HL-60 (cell line): ENCODE results near the gene TBXAS1.

Experiments used
- DNase-seq, 2 experiments: peaks; one replicate each; pipeline ENCODE4 v3.0.0-alpha.2; 2010 to 2020; ENCODE audit warnings: low read depth in 1 of 2, low spot score in 1 of 2
- H3K27ac ChIP-seq: fragments of 250-450 bp; sonication (Bioruptor Pico); replicated peaks from 2 replicates; pipeline ENCODE4 v1.5.1; 2020; ENCODE audit warnings: mild to moderate bottlenecking, moderate library complexity
- H3K27me3 ChIP-seq: fragments of 250-450 bp; sonication (Bioruptor Pico); 2 replicates; pipeline ENCODE4 v1.5.1; 2021; ENCODE audit warnings: mild to moderate bottlenecking, moderate library complexity; ENCODE audit not compliant: insufficient read depth, poor library complexity, severe bottlenecking
- H3K4me3 ChIP-seq: replicated peaks from 2 replicates; pipeline ENCODE4 v1.5.1; 2011; ENCODE audit warnings: mild to moderate bottlenecking, control low read depth, low read length; ENCODE audit not compliant: insufficient read depth
- CTCF ChIP-seq: IDR thresholded peaks from one replicate; pipeline ENCODE4 v1.5.1; 2011; ENCODE audit warnings: low read length, control low read depth, inconsistent platforms; ENCODE audit not compliant: insufficient read depth
- GABPA ChIP-seq: IDR thresholded peaks from 2 replicates; pipeline ENCODE4 v1.6.1; 2012; ENCODE audit warnings: low read depth
- POLR2AphosphoS5 ChIP-seq: IDR thresholded peaks from 2 replicates; pipeline ENCODE4 v1.6.1; 2012; ENCODE audit warnings: low read depth
- SPI1 ChIP-seq: IDR thresholded peaks from 2 replicates; pipeline ENCODE4 v1.6.1; 2012; ENCODE audit warnings: low read depth, mild to moderate bottlenecking, borderline replicate concordance
- TF ChIP-seq, protein P1 (sequence below): IDR thresholded peaks from 2 replicates; pipeline ENCODE4 v1.6.1; 2012; ENCODE audit warnings: low read depth; ENCODE audit not compliant: insufficient replicate concordance

Gene TBXAS1

GRCh38 chr7:140062118-140062527 lies 233.1 kb downstream of the TBXAS1 start:
- H3K27me3 ChIP-seq = peaks cover 19% of the 10 kb centered on the region
- no peak for DNase-seq
- H3K27ac ChIP-seq = no peak overlapping the region
- TF ChIP-seq GABPA (no peak), POLR2AphosphoS5 (no peak), CTCF (no peak), SPI1 (no peak)
- TF ChIP-seq, protein P1, sequence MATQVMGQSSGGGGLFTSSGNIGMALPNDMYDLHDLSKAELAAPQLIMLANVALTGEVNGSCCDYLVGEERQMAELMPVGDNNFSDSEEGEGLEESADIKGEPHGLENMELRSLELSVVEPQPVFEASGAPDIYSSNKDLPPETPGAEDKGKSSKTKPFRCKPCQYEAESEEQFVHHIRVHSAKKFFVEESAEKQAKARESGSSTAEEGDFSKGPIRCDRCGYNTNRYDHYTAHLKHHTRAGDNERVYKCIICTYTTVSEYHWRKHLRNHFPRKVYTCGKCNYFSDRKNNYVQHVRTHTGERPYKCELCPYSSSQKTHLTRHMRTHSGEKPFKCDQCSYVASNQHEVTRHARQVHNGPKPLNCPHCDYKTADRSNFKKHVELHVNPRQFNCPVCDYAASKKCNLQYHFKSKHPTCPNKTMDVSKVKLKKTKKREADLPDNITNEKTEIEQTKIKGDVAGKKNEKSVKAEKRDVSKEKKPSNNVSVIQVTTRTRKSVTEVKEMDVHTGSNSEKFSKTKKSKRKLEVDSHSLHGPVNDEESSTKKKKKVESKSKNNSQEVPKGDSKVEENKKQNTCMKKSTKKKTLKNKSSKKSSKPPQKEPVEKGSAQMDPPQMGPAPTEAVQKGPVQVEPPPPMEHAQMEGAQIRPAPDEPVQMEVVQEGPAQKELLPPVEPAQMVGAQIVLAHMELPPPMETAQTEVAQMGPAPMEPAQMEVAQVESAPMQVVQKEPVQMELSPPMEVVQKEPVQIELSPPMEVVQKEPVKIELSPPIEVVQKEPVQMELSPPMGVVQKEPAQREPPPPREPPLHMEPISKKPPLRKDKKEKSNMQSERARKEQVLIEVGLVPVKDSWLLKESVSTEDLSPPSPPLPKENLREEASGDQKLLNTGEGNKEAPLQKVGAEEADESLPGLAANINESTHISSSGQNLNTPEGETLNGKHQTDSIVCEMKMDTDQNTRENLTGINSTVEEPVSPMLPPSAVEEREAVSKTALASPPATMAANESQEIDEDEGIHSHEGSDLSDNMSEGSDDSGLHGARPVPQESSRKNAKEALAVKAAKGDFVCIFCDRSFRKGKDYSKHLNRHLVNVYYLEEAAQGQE = no peak
- H3K4me3 ChIP-seq = peak overlapping the region; percentile 52

GRCh38 chr7:140062528-140063299 lies 233.7 kb downstream of the TBXAS1 start, which contains the start of gene PARP12:
Gene PARP12, minus strand, starts transcription at chr7:140062951. Its CDS starts 104 bp downstream, at chr7:140062847.
- Histone ChIP-seq H3K4me3 (peak within 1 kb of the TSS; percentile 52), H3K27me3 (peaks cover 19% of the 10 kb centered on the region), H3K27ac (no peak within 1 kb of the TSS)
- DNase-seq = peak; percentile 63 to 72
- TF ChIP-seq GABPA (no peak), CTCF (no peak), POLR2AphosphoS5 (no peak), SPI1 (no peak)
- TF ChIP-seq, protein P1 = no peak

GRCh38 chr7:140067052-140067451 lies 238.0 kb downstream of the TBXAS1 start:
- DNase-seq = no peak
- Histone ChIP-seq H3K27ac (no peak overlapping the region), H3K27me3 (peaks cover 13% of the 10 kb centered on the region), H3K4me3 (no peak overlapping the region)
- TF ChIP-seq, protein P1 = no peak
- TF ChIP-seq SPI1 (no peak), CTCF (no peak), GABPA (no peak), POLR2AphosphoS5 (no peak)
